ENCODE results near the gene SERPINB2. TPM values are rescaled to one million over a fixed set of nuclear protein-coding genes. Genes with fewer than 3 reads are reported as not detected.

Gene SERPINB2
- total and polyA plus RNA-seq, 10 of the 15 experiments (the other 5 are each of a cell fraction or from before 2014, with no cell fraction given): 9.6 to 25.3 (median 14.0) TPM

GRCh38 chr18:63936156-63936931, 48.8 kb downstream of the SERPINB2 start (continued):
- TF ChIP-seq RELB (IDR thresholded peaks at IDR 0.05; ENCODE audit: low read depth) (no peak), BCL11A (IDR thresholded peaks at IDR 0.05; ENCODE audit: low read depth, low read length) (no peak), SUZ12 (IDR thresholded peaks at IDR 0.05; ENCODE audit: unreplicated experiment) (no peak), EGR1 (IDR thresholded peaks at IDR 0.05; ENCODE audit: borderline replicate concordance in 1 of 2, low read depth in 2 of 2, low read length in 2 of 2) (0 out of 3 replicates have a peak, but pooled peaks of 1 of the 2 experiments have one; percentile 10), ZBTB11 (CRISPR knock-in tag; IDR thresholded peaks at IDR 0.05) (no peak), YY1 (IDR thresholded peaks at IDR 0.05; ENCODE audit: low read depth, low read length) (peak; percentile 75), HDAC2 (IDR thresholded peaks at IDR 0.05) (no peak), ETV6 (conservative IDR thresholded peaks at IDR 0.05 in 1 of 2, IDR thresholded peaks at IDR 0.05 in 1 of 2; ENCODE audit: borderline replicate concordance in 1 of 2, low read depth in 1 of 2) (no peak), SIN3A (IDR thresholded peaks at IDR 0.05; ENCODE audit: low read depth, low read length) (no peak), CREM (IDR thresholded peaks at IDR 0.05; ENCODE audit: low read depth) (peak; percentile 76), EP300 (IDR thresholded peaks at IDR 0.05; ENCODE audit: borderline replicate concordance in 1 of 2, control insufficient read depth in 1 of 2, low read depth in 2 of 2, low read length in 2 of 2) (no peak), JUNB (IDR thresholded peaks at IDR 0.05) (no peak), BRCA1 (IDR thresholded peaks at IDR 0.05; ENCODE audit: low read depth, low read length) (no peak), HDGF (IDR thresholded peaks at IDR 0.05) (no peak), ZNF592 (IDR thresholded peaks at IDR 0.05) (peak; percentile 22; the same call in 1 of the 2 replicates), MYB (IDR thresholded peaks at IDR 0.05; ENCODE audit: borderline replicate concordance, low read depth, low read length) (no peak), POLR2A (IDR thresholded peaks at IDR 0.05; ENCODE audit: low read depth, low read length) (peak; percentile 78), WRNIP1 (IDR thresholded peaks at IDR 0.05; ENCODE audit: borderline replicate concordance, low read depth, low read length) (no peak), DPF2 (IDR thresholded peaks at IDR 0.05) (0 out of 2 replicates have a peak, but pooled peaks have one; percentile 12), NRF1 (conservative IDR thresholded peaks at IDR 0.05; ENCODE audit: low read depth, low read length) (no peak)

Measured in GM12878 (cell line).